Upper lobe of left lung (tissue), 4 donors: Measurements from ENCODE around the gene VAC14.

Experiments
- CTCF ChIP-seq, 6 experiments: fragments of 450-650 bp in 4 of 6; fragments of 200-600 bp in 2 of 6; sonication (generic) in 2 of 6; IDR thresholded peaks; one replicate each; pipeline ENCODE4 v1.5.1; 2016 to 2019; ENCODE audit warnings: antibody characterized with exemption in 6 of 6
- POLR2A ChIP-seq, 4 donors: fragments of 450-650 bp; IDR thresholded peaks; one replicate each; pipeline ENCODE4 v1.5.1; 2016 to 2017; ENCODE audit warnings: antibody characterized with exemption in 4 of 4, mild to moderate bottlenecking in 2 of 4
- POLR2AphosphoS5 ChIP-seq, 2 donors: sonication (generic); formaldehyde crosslinking; IDR thresholded peaks; one replicate each; pipeline ENCODE4 v1.5.1; 2017; ENCODE audit warnings: antibody characterized with exemption in 2 of 2

- TF ChIP-seq POLR2A (IDR thresholded peaks at IDR 0.05) (no peak), POLR2AphosphoS5 (IDR thresholded peaks at IDR 0.05) (no peak), CTCF (IDR thresholded peaks at IDR 0.05) (no peak)
Observed at GRCh38 chr16:70788668-70789594, 12.0 kb downstream of the VAC14 start.
